Measurements from ENCODE around the gene KRTAP10-10. TPM values are rescaled to one million over a fixed set of nuclear protein-coding genes. Genes with fewer than 3 reads are reported as not detected.
"Not testable (repeated sequence)": the region's sequence is repeated elsewhere in the genome, so short reads cannot be mapped to it uniquely, and the experiment has no call there.

Gene KRTAP10-10
- polyA plus RNA-seq, 1 donor (not counting 4 experiments of a cell fraction or from before 2014, with no cell fraction given): not detected

DNA sequence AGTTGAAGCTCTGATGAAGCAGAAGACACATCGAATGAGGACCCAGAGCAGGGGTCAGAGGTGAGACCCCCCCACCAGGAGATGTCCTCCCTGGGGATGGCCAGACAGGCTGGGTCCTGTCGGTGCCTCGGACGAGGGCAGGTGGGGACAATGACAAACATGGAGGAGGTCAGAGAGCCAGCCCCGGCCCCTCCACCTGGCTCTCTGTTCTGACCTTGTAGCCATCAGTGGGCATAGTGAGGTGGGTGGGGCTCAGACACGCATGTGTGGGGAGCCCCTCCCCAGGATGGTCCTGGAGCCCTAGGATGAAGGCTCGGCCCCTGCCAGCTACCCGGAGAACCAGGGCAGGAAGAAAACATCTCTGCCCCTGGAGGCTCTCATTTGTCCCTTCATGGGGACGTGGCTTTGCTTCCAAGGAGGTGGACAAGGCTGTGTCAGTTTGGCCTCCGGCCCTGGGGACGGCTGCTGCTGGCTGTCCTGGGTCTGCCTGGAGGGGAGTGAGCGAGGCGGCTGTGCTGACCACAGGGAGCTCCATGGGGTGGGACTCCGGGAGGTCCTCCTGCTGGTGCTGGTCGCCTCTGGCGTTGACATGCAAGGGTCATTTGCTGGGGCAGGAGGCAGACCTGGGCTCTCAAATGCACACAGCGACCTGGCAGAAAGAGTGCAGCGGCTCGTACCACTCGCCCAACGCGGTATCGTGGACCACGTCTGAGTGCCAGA, 47.4 kb upstream of the KRTAP10-10 start:
- DNase-seq (ENCODE audit: low read depth, low spot score): no peak
- Histone ChIP-seq H3K9ac (ENCODE audit: control insufficient read depth, extremely low read depth, insufficient read depth, low read length) (no peak overlapping the region), H3K36me3 (ENCODE audit: control insufficient read depth in 2 of 2, extremely low read depth in 1 of 2, insufficient read depth in 2 of 2, low read length in 2 of 2) (no peaks in the 10 kb centered on the region), H3K9me1 (ENCODE audit: control insufficient read depth, extremely low read depth, insufficient read depth, low read length) (no peaks in the 10 kb centered on the region), H3K27me3 (ENCODE audit: control insufficient read depth, extremely low read depth, insufficient read depth, low read length) (no peaks in the 10 kb centered on the region), H3K4me2 (ENCODE audit: control insufficient read depth, extremely low read depth, insufficient read depth, low read depth, low read length) (no peak overlapping the region), H3K9me3 (ENCODE audit: control insufficient read depth, low read depth, low read length) (no peaks in the 10 kb centered on the region), H4K20me1 (ENCODE audit: control insufficient read depth, extremely low read depth, insufficient read depth, low read length) (no peaks in the 10 kb centered on the region), H3K79me2 (ENCODE audit: control insufficient read depth, insufficient read depth, low read length) (no peaks in the 10 kb centered on the region), H3K4me1 (ENCODE audit: control insufficient read depth, extremely low read depth, insufficient read depth, low read length) (peaks cover 5% of the 10 kb centered on the region), H3K27ac (ENCODE audit: control insufficient read depth, insufficient read depth, low read length) (no peak overlapping the region), H3K4me3 (ENCODE audit: control insufficient read depth in 2 of 3, extremely low read depth in 1 of 3, insufficient read depth in 2 of 3, low read depth in 1 of 3, low read length in 3 of 3) (no peak overlapping the region), H2AFZ (ENCODE audit: control insufficient read depth, low read length) (no peak overlapping the region)
- dilution Hi-C loops (cut with MboI; ENCODE audit: extremely low pct_ligation_motif_present, low sequenced_read_pairs): no loop called here
- no peak for TF ChIP-seq EZH2 (IDR thresholded peaks at IDR 0.05; ENCODE audit: low read length)
- TF ChIP-seq, protein P1, sequence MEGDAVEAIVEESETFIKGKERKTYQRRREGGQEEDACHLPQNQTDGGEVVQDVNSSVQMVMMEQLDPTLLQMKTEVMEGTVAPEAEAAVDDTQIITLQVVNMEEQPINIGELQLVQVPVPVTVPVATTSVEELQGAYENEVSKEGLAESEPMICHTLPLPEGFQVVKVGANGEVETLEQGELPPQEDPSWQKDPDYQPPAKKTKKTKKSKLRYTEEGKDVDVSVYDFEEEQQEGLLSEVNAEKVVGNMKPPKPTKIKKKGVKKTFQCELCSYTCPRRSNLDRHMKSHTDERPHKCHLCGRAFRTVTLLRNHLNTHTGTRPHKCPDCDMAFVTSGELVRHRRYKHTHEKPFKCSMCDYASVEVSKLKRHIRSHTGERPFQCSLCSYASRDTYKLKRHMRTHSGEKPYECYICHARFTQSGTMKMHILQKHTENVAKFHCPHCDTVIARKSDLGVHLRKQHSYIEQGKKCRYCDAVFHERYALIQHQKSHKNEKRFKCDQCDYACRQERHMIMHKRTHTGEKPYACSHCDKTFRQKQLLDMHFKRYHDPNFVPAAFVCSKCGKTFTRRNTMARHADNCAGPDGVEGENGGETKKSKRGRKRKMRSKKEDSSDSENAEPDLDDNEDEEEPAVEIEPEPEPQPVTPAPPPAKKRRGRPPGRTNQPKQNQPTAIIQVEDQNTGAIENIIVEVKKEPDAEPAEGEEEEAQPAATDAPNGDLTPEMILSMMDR (optimal IDR thresholded peaks at IDR 0.05 in 1 of 3, IDR thresholded peaks at IDR 0.05 in 1 of 3, conservative IDR thresholded peaks at IDR 0.05 in 1 of 3; ENCODE audit: extremely low read depth in 1 of 3, insufficient read depth in 2 of 3, low read length in 3 of 3): no peak
- no peak for FAIRE-seq

DNA sequence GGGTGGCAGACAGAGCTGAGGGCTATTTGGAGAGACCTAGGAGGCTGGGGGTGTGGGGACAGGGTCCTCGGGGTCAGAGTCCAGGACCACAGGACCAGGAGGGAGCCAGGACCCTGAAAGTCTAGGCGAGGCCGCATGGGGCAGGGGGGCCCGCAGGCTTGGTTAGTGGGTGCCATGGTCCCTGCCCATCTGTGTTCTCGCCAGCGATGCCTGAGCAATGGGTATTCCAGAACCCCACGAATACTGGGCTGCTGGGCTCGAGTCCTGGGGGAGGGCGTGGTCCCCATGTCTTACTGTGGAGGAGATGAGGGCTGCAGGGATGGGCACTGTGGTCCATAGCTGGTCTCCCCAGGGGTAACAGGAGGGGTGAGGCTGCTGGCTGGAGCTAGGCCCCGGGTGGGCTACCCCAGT, 46.8 kb upstream of the KRTAP10-10 start:
- TF ChIP-seq EZH2 (IDR thresholded peaks at IDR 0.05; ENCODE audit: low read length): no peak
- TF ChIP-seq, protein P1 (optimal IDR thresholded peaks at IDR 0.05 in 1 of 3, IDR thresholded peaks at IDR 0.05 in 1 of 3, conservative IDR thresholded peaks at IDR 0.05 in 1 of 3; ENCODE audit: extremely low read depth in 1 of 3, insufficient read depth in 2 of 3, low read length in 3 of 3): no peak
- H4K20me1 ChIP-seq (ENCODE audit: control insufficient read depth, extremely low read depth, insufficient read depth, low read length): no peaks in the 10 kb centered on the region
- no peak overlapping the region for H3K4me2 ChIP-seq (ENCODE audit: control insufficient read depth, extremely low read depth, insufficient read depth, low read depth, low read length)
- H2AFZ ChIP-seq (ENCODE audit: control insufficient read depth, low read length): no peak overlapping the region
- no peaks in the 10 kb centered on the region for H3K79me2 ChIP-seq (ENCODE audit: control insufficient read depth, insufficient read depth, low read length)
- DNase-seq (ENCODE audit: low read depth, low spot score) (no peak), FAIRE-seq (no peak)
- no peaks in the 10 kb centered on the region for H3K36me3 ChIP-seq (ENCODE audit: control insufficient read depth in 2 of 2, extremely low read depth in 1 of 2, insufficient read depth in 2 of 2, low read length in 2 of 2)
- H3K9me3 ChIP-seq (ENCODE audit: control insufficient read depth, low read depth, low read length): no peaks in the 10 kb centered on the region
- no peaks in the 10 kb centered on the region for H3K27me3 ChIP-seq (ENCODE audit: control insufficient read depth, extremely low read depth, insufficient read depth, low read length)
- no peaks in the 10 kb centered on the region for H3K9me1 ChIP-seq (ENCODE audit: control insufficient read depth, extremely low read depth, insufficient read depth, low read length)
- dilution Hi-C loops (cut with MboI; ENCODE audit: extremely low pct_ligation_motif_present, low sequenced_read_pairs): no loop called here
- no peak overlapping the region for H3K4me3 ChIP-seq (ENCODE audit: control insufficient read depth in 2 of 3, extremely low read depth in 1 of 3, insufficient read depth in 2 of 3, low read depth in 1 of 3, low read length in 3 of 3)
- no peak overlapping the region for H3K9ac ChIP-seq (ENCODE audit: control insufficient read depth, extremely low read depth, insufficient read depth, low read length)
- no peak overlapping the region for H3K27ac ChIP-seq (ENCODE audit: control insufficient read depth, insufficient read depth, low read length)
- H3K4me1 ChIP-seq (ENCODE audit: control insufficient read depth, extremely low read depth, insufficient read depth, low read length): peaks cover 5% of the 10 kb centered on the region

GRCh38 chr21:44590897-44591800, 46.0 kb upstream of the KRTAP10-10 start:
- H3K9me3 ChIP-seq (ENCODE audit: control insufficient read depth, low read depth, low read length); H3K27me3 ChIP-seq (ENCODE audit: control insufficient read depth, extremely low read depth, insufficient read depth, low read length); DNase-seq (ENCODE audit: low read depth, low spot score); H3K4me1 ChIP-seq (ENCODE audit: control insufficient read depth, extremely low read depth, insufficient read depth, low read length); H3K27ac ChIP-seq (ENCODE audit: control insufficient read depth, insufficient read depth, low read length); FAIRE-seq; H3K79me2 ChIP-seq (ENCODE audit: control insufficient read depth, insufficient read depth, low read length); dilution Hi-C loops (cut with MboI; ENCODE audit: extremely low pct_ligation_motif_present, low sequenced_read_pairs); H3K36me3 ChIP-seq (ENCODE audit: control insufficient read depth in 2 of 2, extremely low read depth in 1 of 2, insufficient read depth in 2 of 2, low read length in 2 of 2); H3K4me2 ChIP-seq (ENCODE audit: control insufficient read depth, extremely low read depth, insufficient read depth, low read depth, low read length); H3K9me1 ChIP-seq (ENCODE audit: control insufficient read depth, extremely low read depth, insufficient read depth, low read length); H3K9ac ChIP-seq (ENCODE audit: control insufficient read depth, extremely low read depth, insufficient read depth, low read length); H3K4me3 ChIP-seq (ENCODE audit: control insufficient read depth in 2 of 3, extremely low read depth in 1 of 3, insufficient read depth in 2 of 3, low read depth in 1 of 3, low read length in 3 of 3); H4K20me1 ChIP-seq (ENCODE audit: control insufficient read depth, extremely low read depth, insufficient read depth, low read length); H2AFZ ChIP-seq (ENCODE audit: control insufficient read depth, low read length): not testable (repeated sequence)

Data from keratinocyte (primary cell).